GOT3 (cell line): Measurements from ENCODE around the gene DPEP3.
A peak's percentile ranks its signal among the peaks of the same experiment; 100 is the strongest.
"Not testable (repeated sequence)": the region's sequence is repeated elsewhere in the genome, so short reads cannot be mapped to it uniquely, and the experiment has no call there.

Source experiments
- DNase-seq: peaks from one replicate; lab custom pipeline; 2025; ENCODE audit warnings: mixed read lengths; lab: John Stamatoyannopoulos, UW

The DPEP3 gene, protein sequence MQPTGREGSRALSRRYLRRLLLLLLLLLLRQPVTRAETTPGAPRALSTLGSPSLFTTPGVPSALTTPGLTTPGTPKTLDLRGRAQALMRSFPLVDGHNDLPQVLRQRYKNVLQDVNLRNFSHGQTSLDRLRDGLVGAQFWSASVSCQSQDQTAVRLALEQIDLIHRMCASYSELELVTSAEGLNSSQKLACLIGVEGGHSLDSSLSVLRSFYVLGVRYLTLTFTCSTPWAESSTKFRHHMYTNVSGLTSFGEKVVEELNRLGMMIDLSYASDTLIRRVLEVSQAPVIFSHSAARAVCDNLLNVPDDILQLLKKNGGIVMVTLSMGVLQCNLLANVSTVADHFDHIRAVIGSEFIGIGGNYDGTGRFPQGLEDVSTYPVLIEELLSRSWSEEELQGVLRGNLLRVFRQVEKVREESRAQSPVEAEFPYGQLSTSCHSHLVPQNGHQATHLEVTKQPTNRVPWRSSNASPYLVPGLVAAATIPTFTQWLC

DNA sequence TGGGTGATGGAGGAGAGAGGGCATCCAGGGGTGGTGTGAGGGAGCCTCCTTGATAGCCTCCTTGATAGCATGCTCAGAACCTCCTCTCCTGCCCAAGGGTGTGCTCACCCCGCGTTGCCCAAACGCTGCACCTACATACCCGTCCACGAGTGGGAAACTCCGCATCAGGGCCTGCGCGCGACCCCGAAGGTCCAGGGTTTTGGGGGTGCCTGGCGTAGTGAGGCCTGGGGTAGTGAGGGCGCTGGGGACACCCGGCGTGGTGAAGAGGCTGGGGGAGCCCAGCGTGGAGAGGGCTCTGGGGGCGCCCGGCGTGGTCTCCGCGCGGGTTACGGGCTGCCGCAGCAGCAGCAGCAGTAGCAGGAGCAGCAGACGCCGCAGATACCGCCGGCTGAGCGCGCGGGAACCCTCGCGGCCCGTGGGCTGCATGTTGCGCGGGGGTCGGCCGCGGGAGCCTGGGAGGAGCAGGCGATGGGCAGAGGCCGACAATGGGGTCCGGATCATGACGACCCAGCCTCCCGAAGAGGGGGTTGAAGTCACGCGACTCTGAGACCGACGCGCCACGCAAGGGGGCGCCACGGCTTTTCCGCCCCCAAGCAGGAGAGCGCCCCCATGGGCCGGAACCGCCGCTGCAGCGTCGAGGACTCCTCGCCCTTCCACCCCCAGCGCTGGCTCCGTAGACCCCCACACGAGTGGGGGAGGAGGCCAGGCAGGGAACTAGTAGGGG lies at the start of gene DPEP3:
TSS of gene DPEP3 (minus strand) at position 545 of the 724 bp plus-strand sequence. CDS start at position 426, 119 bp downstream.
- no peak for DNase-seq

DNA sequence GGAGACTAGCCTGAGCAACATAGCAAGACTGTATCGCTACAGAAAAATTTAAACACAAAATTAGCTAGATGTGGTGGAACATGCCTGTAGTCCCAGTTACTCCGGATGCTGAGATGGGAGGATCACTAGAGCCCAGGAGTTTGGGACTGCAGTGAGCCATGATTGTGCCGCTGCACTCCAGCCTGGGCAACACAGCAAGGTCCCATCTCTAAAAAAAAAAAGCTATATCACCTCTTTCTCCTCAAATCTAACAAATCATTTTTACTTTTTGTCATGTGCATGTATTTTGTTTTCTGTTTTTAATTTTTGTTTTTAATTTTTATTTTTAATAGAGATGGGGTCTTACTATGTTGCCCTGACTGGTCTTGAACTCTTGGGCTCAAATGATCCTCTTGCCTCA lies 48.7 kb upstream of the DPEP3 start:
- no peak for DNase-seq

DNA sequence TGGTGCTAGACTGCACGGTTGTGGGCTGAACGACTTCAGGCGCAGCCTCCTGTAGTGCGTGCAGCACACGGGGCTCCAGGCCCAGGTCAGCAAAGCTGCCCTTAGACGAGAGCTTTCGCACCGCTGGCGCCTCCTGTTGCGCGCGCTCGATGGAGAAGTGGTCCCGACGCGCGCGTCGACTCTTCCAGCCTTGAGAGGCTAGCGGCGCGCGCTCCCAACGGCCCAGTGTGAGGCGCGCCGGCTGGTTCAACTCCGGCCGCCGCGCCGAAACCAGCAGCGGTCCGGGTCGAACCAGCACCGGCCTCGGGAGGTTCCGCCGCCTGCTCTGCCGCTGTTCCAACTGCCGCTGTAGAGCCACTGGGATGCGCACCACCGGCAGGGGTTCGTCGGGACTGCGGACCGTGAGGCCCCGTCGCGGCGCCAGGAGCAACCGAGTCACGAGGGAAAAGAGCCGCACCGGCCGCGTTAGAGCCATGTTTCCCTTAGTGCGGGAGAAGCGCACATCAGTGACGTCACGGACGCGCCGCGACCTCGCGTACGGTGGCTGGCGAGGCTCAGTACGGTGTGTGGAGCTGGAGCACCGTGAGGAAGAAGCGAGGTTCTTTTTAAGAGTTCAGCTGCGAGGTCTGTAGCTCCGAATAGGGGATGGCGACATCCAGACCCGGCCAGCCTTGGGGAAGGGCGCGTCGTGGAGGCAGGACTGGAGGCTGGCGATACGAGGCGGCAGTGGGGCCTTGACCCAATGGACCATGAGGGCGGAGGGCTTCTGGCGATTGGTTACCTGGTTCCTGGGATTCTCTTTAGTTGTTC lies 42.6 kb upstream of the DPEP3 start, which contains the start of the genes DDX28 and DUS2:
TSS of gene DDX28 (minus strand) at position 505 of the 810 bp plus-strand sequence. CDS start at position 475, 30 bp downstream.
TSS of gene DUS2 (plus strand) at position 557 of the 810 bp plus-strand sequence. CDS start 14,740 bp downstream, outside the sequence.
- peak; percentile 64 for DNase-seq

DNA sequence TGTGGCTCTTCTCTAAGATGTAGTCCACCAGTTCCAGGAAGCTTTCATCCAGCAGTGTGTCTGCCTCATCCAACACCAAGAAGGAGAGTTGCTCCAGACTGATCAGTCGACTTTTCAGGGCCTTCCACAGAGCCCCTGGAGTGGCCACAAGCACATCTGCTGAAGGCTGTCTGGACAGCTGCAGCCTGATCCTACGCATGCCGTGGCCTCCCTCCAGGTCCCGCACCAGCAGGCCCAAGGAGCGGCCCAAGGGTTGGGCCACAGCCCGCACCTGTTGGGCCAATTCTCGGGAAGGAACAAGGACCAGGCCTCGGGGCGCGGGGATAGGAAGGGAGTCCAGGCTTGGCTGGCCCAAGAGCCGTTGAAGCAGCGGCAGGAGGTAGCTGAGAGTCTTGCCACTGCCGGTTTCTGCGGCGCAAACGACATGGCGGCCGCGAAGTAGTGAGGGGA lies 42.0 kb upstream of the DPEP3 start:
- DNase-seq = no peak

DNA sequence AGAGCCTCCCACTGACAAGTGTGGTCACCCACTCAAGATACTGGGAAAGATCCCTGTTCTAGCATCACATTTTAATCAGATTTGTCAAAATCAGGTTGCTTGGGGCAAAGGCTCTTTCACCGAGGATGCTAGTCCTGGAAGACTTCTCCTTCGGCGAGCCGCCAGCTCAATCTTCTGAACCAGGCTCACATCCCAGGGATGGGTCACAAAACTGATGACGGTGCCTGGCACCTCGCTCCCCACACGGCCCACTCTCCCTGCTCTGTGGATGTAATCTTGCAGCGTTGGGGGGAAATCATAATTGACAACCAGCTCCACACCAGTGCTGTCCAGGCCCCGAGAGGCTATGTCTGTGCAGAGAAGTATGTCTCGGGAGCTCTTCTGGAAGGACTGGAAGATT lies 41.2 kb upstream of the DPEP3 start:
- DNase-seq = no peak

DNA sequence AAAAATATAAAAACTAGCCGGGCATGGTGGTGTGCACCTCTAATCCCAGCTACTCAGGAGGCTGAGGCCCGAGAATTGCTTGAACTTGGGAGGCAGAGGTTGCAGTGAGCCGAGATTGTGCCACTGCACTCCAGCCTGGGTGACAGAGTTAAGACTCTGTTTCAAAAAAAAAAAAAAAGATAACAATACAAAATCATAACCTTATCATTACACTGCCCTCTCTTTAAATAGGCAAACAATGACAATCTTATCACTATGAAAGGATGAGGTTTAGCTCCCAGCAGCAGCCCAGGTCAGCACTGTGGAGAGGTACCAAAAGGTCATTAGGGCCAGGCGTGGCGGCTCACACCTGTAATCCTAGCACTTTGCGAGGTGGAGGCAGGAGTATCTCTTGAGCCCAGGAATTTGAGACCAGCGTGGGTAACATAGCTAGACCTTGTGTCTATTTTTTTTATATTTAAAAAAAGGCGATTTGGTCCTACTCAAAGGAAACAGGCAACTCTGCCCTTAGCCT lies 38.9 kb upstream of the DPEP3 start:
- no peak for DNase-seq

DNA sequence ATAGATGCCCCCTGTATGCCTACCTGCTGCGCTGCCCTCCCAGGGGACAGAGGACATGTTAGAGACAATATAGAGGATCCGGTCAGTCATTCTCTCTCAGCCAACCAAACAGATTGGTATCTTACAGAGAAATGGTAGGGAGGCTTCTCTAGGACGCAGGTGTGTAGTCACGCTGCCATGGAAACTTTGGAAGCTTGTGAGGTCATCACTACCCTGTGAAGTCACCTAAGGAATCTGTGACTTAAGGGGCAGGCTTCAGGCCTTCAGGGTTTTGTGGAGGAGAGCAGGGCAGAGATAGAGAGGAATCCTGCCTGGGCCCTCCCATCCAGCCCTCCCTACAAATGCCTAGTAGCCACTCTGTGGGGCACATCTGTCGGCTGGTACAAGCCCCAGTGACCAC lies 35.4 kb upstream of the DPEP3 start, which contains the start of gene DPEP2NB:
TSS of gene DPEP2NB (minus strand) at position 231 of the 400 bp plus-strand sequence. CDS start at position 90, 141 bp downstream.
- no peak for DNase-seq

DNA sequence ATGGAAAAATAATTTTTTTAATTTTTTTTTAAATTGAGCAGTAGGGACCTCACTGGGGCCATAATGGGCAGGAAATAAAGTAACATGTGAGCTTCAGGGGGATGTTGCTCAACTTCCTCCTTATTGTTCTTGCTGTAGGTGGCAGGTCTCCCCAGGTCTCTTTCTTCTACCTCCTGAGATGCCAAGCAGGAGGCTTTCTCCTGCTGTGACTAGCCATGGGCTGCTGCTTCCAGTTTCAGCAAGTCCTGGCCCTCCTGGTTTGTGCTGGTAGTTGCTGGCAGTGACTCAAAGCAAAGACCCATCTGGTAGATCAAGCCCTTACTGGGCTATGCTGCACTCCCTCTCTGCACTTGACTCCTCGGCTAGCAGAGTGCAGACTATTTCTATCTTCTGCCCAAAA lies 33.1 kb upstream of the DPEP3 start:
- no peak for DNase-seq

DNA sequence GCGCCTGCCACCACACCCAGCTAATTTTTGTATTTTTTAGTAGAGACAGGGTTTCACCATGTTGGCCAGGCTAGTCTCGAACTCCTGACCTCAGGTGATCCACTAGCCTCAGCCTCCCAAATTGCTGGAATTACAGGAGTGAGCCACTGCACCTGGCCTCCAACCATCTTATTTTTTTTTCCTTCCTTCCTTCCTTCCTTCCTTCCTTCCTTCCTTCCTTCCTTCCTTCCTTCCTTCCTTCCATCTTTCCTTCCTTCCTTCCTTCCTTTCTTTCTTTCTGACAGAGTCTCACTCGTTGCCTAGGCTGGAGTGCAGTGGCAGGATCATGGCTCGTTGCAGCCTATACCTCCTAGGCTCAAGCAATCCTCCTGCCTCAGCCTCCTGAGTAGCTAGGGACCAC lies 29.6 kb upstream of the DPEP3 start:
- not testable (repeated sequence) for DNase-seq

DNA sequence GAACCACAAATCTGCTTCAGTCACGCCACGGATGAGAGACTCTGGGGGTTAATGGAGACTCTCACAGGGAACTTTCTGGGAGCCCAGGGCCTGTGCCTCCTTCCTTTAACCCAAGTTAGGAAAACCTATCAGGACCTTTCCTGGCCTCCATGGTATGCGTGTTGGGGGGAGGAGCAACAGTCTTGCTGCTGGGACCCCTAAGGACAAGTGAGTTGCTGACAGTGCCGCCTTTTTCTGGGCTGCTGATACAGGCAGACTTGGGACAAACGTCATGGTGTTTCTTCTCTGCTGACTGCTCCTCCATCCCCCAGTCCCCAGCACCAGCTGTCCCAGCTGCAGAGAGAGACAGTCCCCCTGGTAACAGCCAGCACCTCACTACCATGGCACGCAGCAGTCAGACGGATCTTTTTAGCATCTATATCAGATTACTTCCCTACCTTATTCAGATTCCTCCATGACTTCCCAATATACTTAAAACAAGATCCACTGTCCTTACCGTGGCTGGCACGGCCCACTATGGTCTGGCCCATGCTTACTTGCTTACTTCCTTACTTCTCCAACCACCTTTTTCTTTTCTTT lies 28.9 kb upstream of the DPEP3 start:
- no peak for DNase-seq

DNA sequence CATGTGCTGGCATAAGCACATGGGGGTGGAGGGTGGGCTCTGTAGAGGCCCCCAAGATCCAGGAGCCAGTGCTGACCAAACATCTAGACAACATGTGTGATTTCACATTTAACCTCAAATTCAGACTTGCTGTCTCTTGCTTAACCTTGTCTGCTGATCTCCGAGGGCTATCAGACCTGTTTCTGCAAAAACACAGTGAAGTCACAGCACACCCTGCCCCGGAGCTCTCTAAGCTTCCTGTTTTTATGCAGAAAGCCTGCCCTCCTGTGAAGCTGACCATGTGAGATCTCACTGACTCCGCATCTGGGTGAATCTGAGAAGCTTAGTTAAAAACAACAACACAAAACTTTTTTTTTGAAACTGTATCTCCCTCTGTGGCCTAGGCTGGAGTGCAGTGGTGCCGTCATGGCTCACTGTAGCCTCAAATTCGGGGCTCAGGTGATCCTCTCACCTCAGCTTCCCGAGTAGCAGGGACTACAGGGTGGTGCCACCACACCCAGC lies 25.5 kb upstream of the DPEP3 start:
- DNase-seq = no peak

DNA sequence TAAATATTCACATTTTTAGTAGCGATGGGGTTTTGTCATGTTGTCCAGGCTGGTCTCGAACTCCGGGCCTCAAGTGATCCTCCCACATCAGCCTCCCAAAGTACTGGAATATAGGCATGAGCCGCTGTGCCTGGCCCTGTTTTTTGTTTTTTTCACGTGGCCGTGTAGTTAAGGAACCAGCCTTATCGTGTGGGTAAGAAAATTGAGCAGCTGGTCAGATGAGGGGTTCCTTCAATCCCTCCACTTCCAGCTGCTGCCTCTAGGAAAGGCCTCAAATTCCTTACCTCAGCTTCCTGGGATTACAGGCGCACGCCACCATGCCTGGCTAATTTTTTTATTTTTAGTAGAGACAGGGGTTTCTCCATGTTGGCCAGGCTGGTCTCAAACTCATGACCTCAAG lies 24.9 kb upstream of the DPEP3 start:
- no peak for DNase-seq

DNA sequence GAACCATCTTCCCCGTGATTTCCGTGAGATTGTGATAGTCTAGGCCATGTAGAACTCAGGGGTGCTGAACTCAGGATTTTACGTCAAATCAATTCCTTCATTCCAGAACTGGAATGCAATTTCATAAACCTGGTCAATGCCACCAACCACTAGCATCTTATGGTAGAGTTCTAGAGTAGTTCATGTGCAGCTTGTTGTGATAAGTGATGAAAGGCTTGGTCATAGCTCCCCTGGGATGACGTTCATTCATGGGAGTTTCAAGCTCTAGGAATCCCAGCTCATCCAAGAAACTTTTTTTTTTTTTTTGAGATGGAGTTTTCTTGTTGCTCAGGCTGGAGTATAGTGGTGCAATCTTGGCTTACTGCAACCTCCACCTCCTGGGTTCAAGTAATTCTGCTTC lies 22.7 kb upstream of the DPEP3 start:
- no peak for DNase-seq

DNA sequence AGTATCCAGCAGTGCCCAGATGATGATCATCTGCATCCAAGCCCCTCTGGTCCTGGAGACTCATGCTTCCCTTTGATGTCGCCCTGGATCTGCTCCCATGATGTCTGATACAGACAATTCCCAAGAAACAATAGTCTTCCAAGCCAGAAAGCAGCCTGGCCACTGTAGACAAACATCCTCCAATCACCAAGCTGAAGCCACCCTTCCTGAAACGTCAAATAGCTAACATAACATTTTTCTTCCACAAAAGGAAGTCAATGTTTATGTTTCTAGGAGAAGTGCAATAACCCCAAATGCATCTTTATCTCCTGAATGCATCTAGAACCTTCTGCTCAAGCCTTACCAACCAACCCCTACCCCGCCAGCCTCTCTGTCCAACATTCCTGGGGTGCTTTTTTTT lies 20.2 kb upstream of the DPEP3 start:
- DNase-seq = no peak

DNA sequence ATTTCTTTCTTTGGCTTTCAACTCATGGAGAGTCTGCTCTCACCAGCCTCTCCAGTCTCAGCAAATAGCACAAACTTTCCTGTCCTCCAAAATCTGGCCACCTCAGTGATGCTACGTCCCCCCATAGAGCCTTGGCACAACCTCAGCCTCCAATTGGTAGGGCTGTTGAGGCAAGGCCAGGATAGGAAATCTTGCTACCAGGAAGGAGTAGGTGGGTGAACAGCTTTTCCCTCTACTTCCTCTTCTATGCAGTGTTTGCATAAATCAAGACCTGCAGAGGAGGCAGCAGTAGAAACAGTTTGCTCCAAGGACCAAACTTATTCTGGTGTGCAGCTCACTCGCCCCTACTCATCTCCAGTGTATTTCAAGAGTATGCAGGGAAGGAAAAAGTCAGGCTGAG lies 19.7 kb upstream of the DPEP3 start:
- DNase-seq = no peak

DNA sequence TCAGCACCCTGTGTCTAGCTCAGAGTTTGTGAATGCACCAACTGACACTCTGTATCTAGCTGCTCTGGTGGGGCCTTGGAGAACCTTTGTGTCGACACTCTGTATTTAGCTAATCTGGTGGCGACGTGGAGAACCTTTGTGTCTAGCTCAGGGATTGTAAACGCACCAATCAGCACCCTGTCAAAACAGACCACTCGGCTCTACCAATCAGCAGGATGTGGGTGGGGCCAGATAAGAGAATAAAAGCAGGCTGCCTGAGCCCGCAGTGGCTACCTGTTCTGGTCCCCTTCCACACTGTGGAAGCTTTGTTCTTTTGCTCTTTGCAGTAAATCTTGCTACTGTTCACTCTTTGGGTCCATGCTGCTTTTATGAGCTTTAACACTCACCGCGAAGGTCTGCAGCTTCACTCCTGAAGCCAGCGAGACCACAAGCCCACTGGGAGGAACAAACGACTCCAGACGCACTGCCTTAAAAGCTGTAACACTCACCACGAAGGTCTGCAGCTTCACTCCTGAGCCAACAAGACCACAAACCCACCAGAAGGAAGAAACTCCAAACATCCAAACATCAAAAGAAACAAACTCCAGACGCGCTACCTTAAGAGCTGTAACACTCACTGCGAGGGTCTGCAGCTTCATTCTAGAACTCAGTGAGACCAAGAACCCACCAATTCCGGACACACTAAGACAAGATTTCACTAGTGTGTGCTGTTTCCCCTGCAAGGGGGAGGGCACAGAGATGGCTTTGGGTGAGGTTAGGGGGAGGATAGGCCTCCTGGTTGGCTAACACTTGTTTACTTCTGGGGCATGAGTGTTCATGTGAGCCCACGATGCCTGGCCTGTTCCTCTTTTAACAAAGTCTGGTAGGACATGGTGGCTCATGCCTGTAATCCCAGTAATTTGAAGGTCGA lies 18.7 kb upstream of the DPEP3 start, which contains the start of gene DPEP2:
TSS of gene DPEP2 (minus strand) at position 706 of the 910 bp plus-strand sequence. CDS start 6,272 bp downstream, outside the sequence.
- DNase-seq = not testable (repeated sequence)

DNA sequence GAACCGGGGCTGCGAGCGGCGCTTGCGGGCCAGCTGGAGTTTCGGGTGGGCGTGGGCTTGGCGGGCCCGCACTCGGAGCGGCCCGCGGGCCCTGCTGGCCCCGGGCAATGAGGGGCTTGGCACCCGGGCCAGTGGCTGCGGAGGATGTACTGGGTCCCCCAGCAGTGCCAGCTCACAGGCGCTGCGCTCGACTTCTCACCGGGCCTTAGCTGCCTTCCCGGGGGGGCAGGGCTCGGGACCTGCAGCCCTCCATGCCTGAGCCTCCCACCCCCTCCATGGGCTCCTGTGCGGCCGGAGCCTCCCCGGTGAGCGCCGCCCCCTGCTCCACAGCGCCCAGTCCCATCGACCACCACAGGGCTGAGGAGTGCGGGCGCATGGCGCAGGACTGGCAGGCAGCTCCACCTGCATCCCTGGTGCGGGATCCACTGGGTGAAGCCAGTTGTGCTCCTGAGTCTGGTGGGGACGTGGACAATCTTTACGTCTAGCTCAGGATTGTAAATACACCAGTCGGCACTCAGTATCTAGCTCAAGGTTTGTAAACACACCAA lies 18.0 kb upstream of the DPEP3 start:
- not testable (repeated sequence) for DNase-seq

DNA sequence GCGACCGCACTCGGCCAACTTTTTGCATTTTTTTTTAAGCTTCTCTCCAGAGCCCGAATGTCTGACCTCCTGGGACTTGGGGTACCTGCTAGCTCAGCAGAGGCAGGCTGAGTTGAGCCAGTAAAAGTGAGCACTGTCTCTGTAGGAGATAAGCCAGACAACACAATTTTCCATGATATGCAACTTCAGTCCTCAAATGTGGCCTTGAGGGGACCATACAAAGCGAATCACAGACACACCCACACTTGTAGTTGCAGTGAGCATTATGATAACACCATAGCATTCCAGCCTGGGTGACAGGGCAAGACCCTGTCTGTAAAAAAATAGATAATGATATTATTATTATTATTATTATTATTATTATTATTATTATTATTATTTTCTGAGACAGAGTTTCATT lies 16.4 kb upstream of the DPEP3 start:
- DNase-seq = no peak

DNA sequence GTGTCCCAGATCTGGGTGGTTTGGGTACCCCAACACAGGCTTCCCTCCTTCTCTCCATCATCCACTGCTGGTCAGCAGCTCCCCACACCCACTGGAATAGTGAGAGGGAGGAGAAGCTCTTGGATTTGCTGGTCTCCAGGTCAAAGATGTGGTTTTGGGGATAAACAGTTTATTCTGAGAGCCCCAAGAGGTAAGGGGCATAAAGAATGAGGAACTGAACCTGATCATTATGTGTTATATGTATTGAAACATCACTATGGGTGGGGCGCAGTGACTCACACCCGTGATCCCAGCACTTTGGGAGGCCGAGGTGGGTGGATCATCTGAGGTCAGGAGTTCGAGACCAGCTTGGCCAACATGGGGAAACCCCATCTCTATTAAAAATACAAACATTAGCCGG lies 15.1 kb upstream of the DPEP3 start:
- no peak for DNase-seq

DNA sequence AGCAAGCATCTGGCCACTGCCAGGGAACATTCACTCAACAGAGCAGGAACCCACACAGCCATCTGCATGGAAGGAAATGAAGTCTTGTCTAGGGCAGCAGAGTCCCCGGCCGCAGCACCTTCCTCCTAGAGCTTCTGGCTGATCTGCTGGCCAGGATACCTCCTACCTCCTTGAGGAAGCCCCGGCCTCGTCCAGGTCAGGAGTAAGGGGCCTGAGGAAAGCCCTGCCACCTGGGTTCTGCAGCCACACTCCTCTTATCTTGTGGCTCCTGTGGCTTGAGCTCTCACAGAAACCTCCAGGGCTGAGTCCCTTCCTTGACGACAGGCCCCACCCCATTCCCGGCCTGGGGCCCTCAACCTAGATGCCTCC lies 13.7 kb upstream of the DPEP3 start:
- DNase-seq = not testable (repeated sequence)
